ENCODE data around the gene VCAM1.
"Not testable (repeated sequence)": the region's sequence is repeated elsewhere in the genome, so short reads cannot be mapped to it uniquely, and the experiment has no call there.

Gene VCAM1
- 0.29 to 4.6 (median 0.89) reads per million in 17 experiments for total RNA-seq

- no peak for DNase-seq
Observed at GRCh38 chr1:100719490-100719889, at the start of gene VCAM1. Gene VCAM1 (plus strand): TSS chr1:100719742. CDS start chr1:100719861, 119 bp downstream.

GRCh38 chr1:100670083-100670482, 49.5 kb upstream of the VCAM1 start:
- no peak for DNase-seq

GRCh38 chr1:100671601-100672000, 47.9 kb upstream of the VCAM1 start:
- DNase-seq, result peak; percentile 2 to 51 (median 18)

GRCh38 chr1:100683448-100684349, 35.8 kb upstream of the VCAM1 start:
- peak; percentile 52 to 73 (median 72) for DNase-seq

- DNase-seq, result peak in 2 of 4 experiments; percentile 23 to 31
Observed at GRCh38 chr1:100699744-100700143, 19.8 kb upstream of the VCAM1 start.

- no peak for DNase-seq
Observed at GRCh38 chr1:100700586-100700985, 19.0 kb upstream of the VCAM1 start.

GRCh38 chr1:100703052-100703451, 16.5 kb upstream of the VCAM1 start:
- no peak for DNase-seq

GRCh38 chr1:100703716-100704115, 15.8 kb upstream of the VCAM1 start:
- DNase-seq, result no peak

GRCh38 chr1:100704473-100704872, 15.1 kb upstream of the VCAM1 start:
- DNase-seq, result no peak

- DNase-seq, result no peak
Observed at GRCh38 chr1:100706296-100706695, 13.2 kb upstream of the VCAM1 start.

- no peak for DNase-seq
Observed at GRCh38 chr1:100706856-100707255, 12.7 kb upstream of the VCAM1 start.

- DNase-seq, result no peak
Observed at GRCh38 chr1:100708476-100709062, 11.0 kb upstream of the VCAM1 start.

- DNase-seq, result peak in 2 of 4 experiments; percentile 19 to 28
Observed at GRCh38 chr1:100710906-100711682, 8.4 kb upstream of the VCAM1 start.

GRCh38 chr1:100713027-100713426, 6.5 kb upstream of the VCAM1 start:
- not testable (repeated sequence) for DNase-seq

- no peak for DNase-seq
Observed at GRCh38 chr1:100713626-100714025, 5.9 kb upstream of the VCAM1 start.

- no peak for DNase-seq
Observed at GRCh38 chr1:100714599-100714998, 4.9 kb upstream of the VCAM1 start.

GRCh38 chr1:100717218-100717617, 2.3 kb upstream of the VCAM1 start:
- DNase-seq, result peak in 3 of 4 experiments; percentile 8 to 30 (median 22)

GRCh38 chr1:100718581-100718980, 961 bp upstream of the VCAM1 start:
- DNase-seq, result peak; percentile 49 to 87 (median 73)

GRCh38 chr1:100720101-100720500, 559 bp downstream of the VCAM1 start:
- no peak for DNase-seq

- DNase-seq, result no peak
Observed at GRCh38 chr1:100720751-100721150, 1.2 kb downstream of the VCAM1 start.

- no peak for DNase-seq
Observed at GRCh38 chr1:100721526-100722207, 2.1 kb downstream of the VCAM1 start.

GRCh38 chr1:100722221-100722620, 2.7 kb downstream of the VCAM1 start:
- no peak for DNase-seq
